NCI-H446 treated with DMSO at 0.1 percent for 48 hours (cell line): ENCODE results near the gene DGKA.
"Not testable (repeated sequence)": the region's sequence is repeated elsewhere in the genome, so short reads cannot be mapped to it uniquely, and the experiment has no call there.

ENCODE experiments used
- DNase-seq: peaks from one replicate; lab custom pipeline; 2025; lab: John Stamatoyannopoulos, UW

The DGKA gene

DNA sequence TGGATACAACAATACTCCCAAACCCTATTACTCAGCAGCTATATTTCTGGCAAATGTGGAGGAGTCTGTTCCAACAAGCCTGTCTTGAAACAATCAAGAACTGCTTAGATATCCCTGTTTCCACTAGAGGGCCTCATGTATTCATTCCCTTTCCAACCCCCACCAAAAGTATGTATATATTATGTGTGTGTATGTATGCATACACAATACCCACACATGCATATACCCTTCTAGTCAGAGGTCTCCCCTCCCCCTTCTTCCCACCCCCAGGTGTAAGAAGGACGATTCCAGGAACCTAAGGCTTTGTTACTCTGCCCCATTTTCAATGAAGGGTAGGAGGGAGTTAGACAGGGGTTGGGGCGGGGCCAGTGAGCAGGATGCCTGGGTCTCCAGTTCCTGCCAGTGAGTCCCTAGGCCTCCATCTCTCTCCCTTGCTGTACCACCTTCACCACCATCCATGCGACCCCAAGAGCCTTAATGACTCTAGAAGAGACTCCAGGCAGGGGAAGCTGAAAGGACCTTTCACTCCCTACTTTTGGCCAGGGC, at the start of gene DGKA:
Gene DGKA (plus strand): TSS at position 392 of the 546 bp plus-strand sequence. CDS start 5,342 bp downstream, outside the sequence.
- DNase-seq = peak; percentile 48

DNA sequence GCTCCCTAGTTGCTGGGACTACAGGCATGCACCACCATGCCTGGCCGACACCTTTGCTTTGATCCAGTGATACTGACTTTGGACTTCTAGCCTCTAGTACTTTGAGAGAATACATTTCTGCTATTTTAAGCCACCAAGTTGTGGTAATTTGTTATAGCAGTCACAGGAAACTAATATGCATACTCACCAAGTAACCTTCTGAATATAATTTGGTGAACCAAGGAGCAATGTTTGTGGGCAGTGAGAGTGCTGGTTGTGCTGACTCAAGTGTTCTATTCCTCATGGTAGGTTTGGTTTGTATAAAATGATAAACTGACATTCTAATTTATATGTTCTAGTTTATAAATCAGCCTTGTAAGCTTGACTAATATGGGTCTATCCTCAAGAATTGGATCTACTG, 45.8 kb upstream of the DGKA start:
- no peak for DNase-seq

DNA sequence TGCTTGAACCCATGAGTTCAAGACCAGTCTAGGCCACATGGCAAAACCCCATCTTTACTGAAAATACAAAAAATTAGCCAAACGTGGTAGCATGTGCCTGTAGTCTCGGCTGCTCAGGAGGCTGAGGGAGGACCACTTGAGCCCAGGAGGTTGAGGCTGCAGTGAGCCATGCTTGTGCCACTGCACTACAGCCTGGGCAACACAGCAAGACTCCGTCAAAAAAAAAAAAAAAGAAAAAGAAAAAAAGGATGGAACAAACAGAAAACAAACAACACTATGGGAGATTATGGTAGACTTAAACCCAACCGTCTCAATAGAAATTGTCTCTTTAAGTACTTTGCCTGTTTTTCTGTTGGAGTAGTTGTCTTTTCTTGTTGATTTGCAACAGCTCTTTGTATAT, 39.7 kb upstream of the DGKA start:
- DNase-seq = no peak

DNA sequence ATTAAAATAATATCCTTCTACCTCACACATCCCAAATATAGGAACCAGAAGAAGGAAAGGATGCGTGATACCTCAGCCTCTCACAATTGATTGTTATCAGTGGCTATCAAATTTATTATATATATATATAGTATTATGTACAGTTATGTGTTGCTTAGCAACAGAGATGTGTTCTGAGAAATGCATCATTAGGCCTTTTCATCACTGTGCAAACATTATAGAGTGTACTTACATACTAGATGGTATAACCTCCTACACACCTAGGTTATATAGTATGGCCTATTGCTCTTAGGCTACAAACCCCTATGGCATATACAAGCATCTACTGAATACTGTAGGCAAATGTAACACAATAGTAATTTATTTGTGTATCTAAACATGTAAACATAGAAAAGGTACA, 37.2 kb upstream of the DGKA start:
- DNase-seq = no peak

DNA sequence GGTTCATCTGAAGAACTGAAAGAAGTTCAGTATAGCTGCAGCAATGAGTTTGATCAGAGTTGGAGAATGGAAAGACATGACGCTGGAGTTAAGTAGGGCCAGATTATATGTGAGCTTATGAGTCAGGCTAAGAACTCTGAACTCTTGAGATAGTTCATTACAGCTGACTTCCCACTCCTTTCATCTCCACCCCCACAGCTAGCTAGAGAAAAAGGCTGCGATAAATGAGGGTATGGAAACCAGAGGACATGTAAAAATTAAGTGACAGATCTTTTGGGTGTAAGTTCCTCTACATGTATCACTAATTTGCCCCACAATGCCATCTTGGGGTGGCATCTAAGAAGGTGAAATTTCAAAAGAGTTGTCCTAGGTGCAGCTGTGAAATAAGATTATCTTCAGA, 31.9 kb upstream of the DGKA start:
- no peak for DNase-seq

DNA sequence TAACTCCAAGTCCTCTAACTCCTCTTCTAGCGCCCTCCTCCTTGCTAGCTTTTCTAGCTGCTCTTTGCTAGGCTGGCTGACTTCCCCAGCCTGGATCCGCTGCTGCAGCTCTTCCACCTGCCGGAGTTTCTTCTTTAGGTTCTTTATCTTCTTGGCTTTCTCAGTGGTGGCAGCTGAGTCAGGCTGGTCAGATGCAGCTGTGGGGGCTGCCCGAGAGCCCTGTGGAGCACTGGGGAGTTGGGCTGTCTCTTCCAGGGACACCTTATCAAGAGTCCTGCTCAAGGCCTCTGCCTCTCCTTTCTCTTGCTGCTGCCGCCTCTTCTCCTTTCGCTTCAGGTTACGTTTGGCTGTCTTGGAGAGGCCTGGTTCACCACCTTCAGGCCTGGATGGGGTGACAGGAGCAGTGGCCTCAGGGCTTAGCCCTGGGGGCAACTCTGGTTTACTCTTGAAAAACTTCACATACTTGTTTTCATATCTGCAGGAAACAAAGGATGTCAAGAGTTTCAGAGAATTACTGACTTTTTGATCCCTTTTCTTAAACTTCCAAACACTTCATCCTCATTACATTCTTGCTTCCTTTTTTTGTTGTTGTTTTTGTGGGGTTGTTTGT, 29.0 kb upstream of the DGKA start:
- DNase-seq = no peak

DNA sequence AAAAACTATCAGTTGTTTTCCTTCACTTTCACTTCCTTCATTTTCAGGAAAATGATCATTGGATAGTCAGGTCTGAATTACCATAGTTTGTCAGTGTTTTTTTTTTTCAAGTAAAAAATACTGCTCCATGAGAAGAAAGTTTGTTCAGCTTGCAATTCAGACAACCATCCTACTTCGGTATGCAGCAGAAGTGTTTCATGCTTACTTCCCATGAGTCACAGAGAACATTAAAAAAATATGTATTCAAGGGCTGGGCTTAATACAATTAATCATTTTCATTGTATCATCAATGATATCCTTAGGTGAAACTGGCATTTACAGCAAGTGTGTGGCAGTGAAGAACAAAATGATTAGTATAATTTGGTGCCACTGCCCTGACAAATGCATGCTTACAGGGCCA, 24.9 kb upstream of the DGKA start:
- DNase-seq = no peak

DNA sequence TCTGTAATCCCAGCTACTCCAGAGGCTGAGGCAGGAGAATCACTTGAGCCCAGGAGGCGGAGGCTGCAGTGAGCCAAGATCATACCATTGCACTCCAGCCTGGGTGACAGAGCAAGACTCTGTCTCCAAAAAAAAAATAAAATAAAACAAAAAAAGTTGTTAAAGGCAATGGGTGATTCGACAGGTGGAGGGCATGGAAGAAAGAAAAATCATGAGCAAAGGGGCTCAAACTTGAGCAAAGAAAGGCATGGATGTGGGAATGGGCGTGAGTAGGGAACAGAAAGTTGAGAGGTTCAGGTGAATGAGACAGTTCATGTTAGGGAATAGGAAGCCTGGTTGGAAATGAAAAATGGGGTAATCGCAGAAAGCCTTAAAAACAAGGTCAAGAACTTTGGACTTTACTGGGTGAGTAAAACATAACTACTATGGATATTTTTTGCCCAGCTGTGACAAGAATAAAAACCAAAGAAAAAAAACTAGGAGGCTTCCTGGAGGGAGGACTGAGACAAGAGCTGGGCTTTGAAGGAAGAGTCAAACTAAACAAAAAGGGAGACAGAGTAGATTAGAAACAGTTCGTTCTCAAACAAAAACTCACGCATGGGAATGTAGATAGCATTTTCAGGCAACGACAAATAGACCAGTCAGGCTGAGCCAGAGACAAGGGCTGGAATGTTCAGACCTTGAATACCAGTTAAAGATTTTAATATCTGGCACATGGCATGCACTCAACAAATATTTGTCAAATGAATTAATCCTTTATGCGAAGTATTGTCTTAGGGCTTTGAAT, 22.0 kb upstream of the DGKA start:
- no peak for DNase-seq

DNA sequence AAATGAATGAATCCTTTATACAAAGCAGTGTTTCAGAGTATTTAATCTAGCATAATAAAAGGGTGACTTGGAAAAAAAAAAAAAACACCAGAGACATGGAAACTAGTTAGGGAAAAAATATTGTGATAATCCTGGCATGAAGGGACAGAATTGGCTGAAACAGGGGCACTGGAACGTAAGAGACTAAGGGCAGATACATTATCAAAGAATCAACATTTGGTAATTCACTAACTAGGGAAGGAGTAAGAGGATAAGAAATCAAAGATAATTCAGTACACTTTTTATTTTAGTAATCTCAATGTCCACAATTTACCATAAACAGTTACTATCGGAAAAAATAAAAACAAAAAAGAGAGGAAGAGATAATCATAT, 21.5 kb upstream of the DGKA start:
- DNase-seq = no peak

DNA sequence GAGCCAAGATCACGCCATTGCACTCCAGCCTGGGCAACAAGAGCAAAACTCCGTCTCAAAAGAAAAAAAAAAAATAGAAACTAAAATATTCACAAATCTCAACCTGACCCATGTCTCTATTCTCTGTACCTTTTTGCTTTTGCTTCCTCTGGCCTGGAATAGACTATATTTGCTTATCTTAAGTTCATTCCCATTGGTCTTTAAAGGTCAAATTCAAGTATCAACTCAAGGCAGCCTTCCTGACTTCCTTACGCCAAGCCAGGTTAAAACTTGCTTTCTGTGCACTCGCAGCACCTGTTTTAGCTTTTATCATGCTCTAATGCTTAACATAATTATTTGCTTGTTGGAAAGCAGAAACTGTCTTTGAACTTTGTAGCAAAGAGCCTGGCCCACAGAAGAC, 18.1 kb upstream of the DGKA start:
- DNase-seq = no peak

DNA sequence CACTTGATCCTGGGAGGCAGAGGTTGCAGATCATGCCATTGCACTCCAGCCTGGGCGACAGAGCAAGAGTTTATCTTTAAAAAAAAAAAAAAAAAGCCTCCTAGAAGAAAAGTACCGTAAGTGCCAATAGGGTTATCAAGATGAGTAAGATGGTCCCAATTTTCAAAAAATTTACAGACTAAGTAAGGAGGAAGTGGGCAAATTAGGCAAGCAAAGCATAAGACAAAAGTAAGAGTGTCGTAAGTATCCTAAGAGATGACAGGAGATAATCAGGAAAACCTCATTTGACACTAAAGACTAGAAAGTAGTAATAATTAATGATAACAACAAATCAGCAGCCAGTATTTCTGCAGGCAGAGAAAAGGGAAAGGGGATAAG, 15.5 kb upstream of the DGKA start:
- DNase-seq = no peak

DNA sequence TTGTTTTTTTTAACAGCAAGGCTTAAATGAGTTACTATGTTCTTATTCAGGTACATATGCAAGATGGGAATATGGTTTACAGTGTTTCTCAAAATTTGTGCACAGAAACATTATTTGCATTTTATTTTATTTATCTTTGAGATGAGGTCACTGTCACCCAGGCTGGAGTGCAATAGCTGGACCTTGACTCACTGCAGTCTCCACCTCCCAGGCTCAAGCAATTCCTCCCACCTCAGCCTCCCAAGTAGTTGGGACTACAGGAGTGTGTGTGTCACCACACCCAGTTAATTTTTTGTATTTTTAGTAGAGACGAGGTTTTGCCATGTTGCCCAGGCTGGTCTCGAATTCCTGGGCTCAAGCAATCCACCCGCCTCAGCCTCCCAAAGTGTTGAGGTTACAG, 11.9 kb upstream of the DGKA start:
- DNase-seq = not testable (repeated sequence)

DNA sequence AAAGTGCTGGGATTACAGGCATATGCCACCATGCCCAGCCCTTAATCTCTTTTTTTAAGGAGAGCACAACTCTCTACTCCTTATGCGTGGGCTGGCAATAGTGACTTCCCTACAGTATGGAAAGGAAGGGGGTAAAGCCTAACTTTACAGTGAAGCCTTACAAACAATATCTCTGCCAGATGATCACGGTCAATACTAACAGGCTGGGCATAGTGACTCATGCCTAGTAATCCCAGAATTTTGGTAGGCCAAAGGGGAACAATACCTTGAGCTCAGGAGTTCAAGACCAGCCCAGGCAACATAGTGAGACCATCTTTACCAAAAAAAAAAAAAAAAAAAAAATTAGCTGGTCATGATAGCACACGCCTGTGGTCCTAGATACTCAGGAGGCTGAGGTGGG, 8.8 kb upstream of the DGKA start:
- no peak for DNase-seq

DNA sequence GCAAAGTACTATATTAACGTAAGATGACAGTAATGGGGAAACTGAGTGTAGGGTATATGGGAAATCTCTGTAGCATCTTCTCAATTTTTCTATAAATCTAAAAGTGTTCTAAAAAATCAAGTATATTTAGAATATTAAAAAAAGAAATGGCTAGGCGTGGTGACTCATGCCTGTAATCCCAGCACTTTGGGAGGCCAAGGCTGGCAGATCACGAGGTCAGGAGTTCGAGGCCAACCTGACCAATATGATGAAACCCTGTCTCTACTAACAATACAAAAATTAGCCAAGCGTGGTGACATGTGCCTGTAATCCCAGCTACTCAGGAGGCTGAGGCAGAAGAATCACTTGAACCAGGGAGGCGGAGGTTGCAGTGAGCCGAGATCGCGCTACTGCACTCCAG, 7.3 kb upstream of the DGKA start:
- not testable (repeated sequence) for DNase-seq

DNA sequence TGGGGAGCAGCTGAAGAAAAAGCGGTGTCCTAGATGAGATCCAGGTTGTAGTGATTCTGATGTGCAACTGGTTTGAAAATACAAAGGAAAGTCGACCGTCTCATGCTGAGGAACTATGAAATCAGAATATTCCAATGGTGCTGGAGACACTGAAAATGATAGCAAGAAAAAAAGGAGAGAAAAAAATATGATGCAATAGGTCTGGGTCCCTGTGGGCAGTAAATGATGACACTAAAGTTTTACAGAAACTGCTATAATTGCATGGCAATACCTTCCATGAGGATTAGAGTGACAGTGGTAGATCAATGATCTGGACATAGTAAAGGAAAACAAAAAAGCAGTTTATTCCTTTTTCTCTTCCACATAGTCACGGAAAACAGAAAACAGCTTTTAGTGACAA, 5.6 kb upstream of the DGKA start:
- DNase-seq = no peak

DNA sequence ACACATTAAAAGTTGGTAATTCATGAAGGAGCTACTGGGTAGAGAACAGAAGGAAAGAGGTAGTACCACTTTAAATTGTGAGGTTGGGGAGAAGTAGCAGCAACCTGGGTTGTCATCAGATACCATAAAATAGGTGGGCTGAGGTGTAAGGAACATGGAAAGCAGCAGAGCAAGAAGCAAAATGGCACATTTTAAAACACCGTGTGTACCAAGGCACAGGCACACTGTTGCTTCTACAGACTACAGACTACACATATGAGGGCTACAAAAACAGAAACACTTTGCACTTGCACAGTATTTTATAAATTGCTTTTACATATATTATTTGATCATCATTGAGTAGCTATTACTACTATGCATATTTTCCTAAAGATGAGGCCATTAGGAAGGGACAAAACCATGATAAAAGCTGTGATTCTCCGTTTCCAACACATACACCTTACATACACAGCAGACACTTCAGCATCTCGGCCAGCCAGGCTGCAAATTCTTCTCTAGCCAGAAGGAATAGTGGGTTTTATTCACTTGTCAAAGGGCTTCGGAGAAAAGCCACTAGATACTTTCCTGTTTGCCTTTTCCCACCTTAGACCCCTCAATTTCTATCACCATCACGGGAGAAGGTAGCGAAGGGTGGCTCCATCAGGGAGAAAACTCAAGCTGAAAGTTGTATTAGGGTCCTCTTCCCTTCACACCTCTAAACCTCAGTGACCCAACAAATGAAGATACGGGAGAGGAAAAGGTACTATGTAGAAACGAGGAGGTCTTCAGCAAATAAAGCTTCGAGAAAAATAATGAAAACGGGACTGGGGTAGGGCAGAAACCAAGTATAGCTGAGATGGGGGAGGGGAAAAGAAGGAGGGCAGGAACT, 4.9 kb upstream of the DGKA start:
- no peak for DNase-seq

DNA sequence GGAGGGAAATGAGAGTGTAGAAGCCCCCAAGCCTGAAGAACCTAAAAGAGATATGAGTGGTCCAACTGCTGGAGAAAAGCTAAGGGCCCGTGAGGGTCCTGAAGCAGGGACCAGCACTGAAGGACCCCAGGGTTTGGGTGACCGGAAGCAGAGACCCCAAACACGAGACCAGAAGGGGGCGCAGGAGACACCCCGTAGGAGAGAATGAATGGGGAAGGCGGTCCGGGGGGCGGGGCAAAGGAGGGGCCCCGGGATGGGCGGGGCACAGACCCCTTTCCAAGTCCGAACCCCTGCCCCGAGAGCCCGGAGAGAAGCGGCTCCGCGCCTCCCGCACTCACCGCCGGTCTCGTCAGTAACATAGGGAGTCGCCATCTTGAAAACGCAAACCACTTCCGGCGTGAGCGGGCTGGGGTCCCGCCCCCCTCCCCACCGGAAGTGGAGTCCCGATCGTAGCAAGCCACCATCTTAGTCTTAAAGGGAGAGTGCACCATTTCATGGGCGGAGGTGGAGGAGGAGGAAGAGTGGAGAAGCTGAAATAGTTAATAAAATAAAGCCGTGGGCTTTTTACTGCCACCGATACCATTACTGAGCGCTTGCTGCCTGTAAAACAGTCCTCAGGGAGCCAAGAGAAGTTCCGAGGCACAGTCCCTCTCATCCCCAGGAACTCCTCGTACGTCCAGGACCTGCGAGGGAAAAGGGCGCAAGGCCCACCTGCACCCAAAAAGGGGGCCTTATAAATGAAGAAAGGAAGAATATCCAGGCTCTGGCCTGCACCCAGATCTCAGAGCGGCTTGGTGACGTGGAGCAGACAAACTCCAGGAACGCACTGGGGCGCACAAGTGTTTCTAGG, 4.0 kb upstream of the DGKA start:
- DNase-seq = peak; percentile 89

DNA sequence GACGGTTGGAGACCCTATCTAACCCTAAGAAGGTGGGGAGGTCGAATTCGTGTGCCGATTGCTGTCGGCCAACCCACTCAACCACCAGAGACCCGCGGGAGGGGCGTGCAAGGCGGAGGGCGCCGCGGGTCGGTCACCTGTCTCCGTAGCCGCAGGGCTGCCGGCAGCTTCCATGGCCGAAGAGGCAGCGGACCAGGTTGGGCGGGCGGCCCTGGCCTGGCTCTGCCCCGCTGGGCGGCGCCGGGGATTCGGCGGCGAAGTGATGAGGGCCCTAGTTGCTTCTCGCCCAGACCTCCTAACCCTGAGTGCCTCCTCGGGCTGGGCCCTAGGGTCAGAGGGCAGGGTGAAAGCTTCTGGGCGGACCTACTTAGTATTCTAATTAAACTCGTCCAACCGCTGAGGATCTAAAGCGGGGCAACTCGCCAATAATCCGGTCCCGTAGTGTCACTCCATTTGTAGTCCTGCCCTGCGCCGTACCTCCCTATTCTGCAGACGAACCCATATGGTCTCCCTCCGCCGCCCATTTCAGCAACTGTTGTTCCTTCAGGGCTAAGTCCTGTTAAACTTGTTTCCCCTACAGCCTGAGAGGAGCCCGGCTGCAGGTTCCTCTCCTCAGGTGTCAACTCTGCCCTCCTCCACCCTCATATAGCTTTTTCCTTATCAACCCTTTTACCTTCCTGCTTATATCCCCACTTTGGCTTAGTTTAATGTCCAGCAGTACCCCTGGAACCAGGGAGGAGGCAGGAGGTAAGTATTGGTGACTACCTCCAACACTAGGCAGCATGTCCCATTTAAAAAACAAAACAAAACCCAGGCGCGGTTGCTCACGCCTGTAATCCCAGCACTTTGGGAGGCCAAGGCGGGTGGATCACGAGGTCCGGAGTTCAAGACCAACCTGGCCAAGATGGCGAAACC, 3.1 kb upstream of the DGKA start, which contains the start of gene PYM1:
Gene PYM1 (minus strand): TSS at position 307 of the 915 bp plus-strand sequence. CDS start 133 bp downstream, at position 174.
- DNase-seq = peak; percentile 42

DNA sequence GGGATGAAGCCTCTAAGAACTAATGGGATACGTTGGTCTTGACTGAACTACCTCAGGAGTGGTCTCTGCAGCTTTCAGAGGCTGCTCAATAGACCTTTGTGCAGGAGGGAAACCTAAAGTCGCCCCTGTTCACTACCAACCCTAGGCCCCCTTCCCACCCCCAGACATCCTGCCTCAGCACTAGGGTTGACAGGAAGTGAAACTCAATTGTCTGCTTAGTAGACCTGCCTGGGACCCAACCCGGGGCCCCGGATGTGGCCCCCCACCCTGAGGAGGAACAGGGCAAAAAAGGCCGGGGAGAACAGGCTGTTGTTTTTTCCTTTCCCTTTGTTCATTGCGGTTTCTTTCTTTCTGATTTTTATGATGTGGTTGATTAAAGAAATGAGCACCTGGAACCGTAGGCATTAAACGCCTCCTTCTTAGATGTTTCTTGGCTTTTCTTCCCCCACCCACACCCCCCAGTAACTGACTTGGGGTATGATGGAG, 1.6 kb upstream of the DGKA start:
- no peak for DNase-seq

DNA sequence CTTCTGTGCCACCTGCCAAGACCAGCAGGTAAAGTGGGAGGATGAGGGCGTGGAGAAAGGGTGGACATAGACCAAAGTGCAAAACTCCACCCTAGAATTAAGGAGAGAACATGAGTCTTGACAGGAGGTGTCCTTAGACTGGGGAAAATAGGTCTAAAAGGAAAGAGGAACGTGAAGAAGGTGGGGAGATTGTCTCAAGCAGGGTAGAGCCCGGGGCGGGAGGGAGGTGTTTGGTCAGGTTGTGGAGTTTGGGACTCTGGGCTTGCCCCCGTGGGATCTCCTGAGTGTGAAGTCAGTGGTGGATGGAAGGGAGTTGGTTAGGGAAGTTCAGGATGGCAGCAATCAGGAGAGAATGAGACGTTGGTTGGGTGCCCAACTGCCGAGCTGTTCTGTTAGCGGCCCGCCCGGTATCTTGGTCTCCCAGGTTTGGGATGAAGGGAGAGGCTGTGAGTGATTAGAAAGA, 386 bp downstream of the DGKA start:
- DNase-seq = no peak
